Measurements from ENCODE around the gene TAS2R7.

Gene TAS2R7, protein sequence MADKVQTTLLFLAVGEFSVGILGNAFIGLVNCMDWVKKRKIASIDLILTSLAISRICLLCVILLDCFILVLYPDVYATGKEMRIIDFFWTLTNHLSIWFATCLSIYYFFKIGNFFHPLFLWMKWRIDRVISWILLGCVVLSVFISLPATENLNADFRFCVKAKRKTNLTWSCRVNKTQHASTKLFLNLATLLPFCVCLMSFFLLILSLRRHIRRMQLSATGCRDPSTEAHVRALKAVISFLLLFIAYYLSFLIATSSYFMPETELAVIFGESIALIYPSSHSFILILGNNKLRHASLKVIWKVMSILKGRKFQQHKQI

DNA sequence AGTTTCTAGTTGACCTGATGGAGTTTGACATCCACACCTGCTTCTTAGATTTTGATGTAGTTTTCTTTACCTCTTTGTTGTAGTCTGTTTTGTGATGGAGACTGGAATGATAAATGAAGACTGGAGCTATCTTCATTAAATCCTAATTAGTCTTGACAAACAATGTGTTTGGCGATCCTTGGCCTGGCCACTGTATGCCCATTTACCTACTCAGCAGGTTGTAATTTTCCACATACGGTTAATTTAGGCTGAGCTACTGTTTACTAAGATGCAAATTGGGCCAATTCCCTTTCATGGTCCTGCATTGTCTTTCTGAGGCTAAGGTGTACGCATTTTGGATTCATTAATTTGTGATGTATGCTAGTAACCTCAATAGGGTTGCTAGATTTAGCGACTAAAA lies at the start of gene TAS2R7:
TAS2R7 (minus strand) TSS at position 41 of the 400 bp plus-strand sequence. CDS start 57 bp downstream, outside the sequence.
- no peaks in the 10 kb centered on the region for H4K20me1 ChIP-seq (ENCODE audit: insufficient read depth)
- H2AFZ ChIP-seq (ENCODE audit: low read depth) = no peak within 1 kb of the TSS
- no peak within 1 kb of the TSS for H3K9ac ChIP-seq
- H3K4me3 ChIP-seq (IDR thresholded peaks at IDR 0.05; ENCODE audit: insufficient read depth, low read depth, low read length) = no peak within 1 kb of the TSS
- no peaks in the 10 kb centered on the region for H3K27me3 ChIP-seq (ENCODE audit: insufficient read depth, low read depth)
- TF ChIP-seq, protein P1, sequence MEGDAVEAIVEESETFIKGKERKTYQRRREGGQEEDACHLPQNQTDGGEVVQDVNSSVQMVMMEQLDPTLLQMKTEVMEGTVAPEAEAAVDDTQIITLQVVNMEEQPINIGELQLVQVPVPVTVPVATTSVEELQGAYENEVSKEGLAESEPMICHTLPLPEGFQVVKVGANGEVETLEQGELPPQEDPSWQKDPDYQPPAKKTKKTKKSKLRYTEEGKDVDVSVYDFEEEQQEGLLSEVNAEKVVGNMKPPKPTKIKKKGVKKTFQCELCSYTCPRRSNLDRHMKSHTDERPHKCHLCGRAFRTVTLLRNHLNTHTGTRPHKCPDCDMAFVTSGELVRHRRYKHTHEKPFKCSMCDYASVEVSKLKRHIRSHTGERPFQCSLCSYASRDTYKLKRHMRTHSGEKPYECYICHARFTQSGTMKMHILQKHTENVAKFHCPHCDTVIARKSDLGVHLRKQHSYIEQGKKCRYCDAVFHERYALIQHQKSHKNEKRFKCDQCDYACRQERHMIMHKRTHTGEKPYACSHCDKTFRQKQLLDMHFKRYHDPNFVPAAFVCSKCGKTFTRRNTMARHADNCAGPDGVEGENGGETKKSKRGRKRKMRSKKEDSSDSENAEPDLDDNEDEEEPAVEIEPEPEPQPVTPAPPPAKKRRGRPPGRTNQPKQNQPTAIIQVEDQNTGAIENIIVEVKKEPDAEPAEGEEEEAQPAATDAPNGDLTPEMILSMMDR (conservative IDR thresholded peaks at IDR 0.05; ENCODE audit: low read depth, low read length) = no peak
- H3K4me2 ChIP-seq = no peak within 1 kb of the TSS
- H3K79me2 ChIP-seq (ENCODE audit: insufficient read depth, low read depth) = no peaks in the 10 kb centered on the region
- no peak within 1 kb of the TSS for H3K27ac ChIP-seq
- no peaks in the 10 kb centered on the region for H3K36me3 ChIP-seq (ENCODE audit: insufficient read depth)
- no peaks in the 10 kb centered on the region for H3K4me1 ChIP-seq (ENCODE audit: low read depth, poor library complexity, severe bottlenecking)

DNA sequence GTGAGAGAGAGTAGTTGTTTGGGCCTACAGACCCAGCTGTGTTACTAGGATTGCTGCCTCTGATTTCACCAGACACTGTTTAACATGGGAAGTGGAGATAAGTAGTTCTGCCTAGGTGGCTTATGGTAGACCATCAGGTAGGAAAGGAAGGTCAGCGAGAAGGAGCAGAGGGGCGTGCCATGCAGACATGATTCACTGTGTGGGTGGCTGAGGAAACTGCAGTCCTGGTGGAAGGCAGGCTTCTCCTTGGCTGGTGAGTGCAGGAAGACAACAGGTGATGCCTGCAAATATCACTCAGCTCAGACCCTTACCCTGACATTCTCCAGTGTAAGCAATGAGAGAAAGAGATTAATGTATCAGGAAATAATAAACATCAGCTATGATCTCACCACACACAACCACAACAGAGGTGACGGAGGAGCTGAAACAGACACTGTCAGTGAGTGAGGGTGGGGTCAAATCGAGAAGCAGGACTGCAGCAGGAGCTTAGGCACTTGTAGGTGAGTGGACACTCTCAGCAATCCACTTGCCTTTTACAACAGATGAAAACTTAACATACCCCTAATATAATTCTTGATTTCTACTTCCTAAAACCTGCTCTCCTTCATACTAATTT lies 48.9 kb upstream of the TAS2R7 start:
- no peak overlapping the region for H2AFZ ChIP-seq (ENCODE audit: low read depth)
- TF ChIP-seq, protein P1 (conservative IDR thresholded peaks at IDR 0.05; ENCODE audit: low read depth, low read length) = no peak
- H4K20me1 ChIP-seq (ENCODE audit: insufficient read depth) = no peaks in the 10 kb centered on the region
- H3K4me2 ChIP-seq = no peak overlapping the region
- no peaks in the 10 kb centered on the region for H3K79me2 ChIP-seq (ENCODE audit: insufficient read depth, low read depth)
- no peak overlapping the region for H3K9ac ChIP-seq
- H3K4me1 ChIP-seq (ENCODE audit: low read depth, poor library complexity, severe bottlenecking) = no peaks in the 10 kb centered on the region
- H3K4me3 ChIP-seq (IDR thresholded peaks at IDR 0.05; ENCODE audit: insufficient read depth, low read depth, low read length) = no peak overlapping the region
- no peaks in the 10 kb centered on the region for H3K36me3 ChIP-seq (ENCODE audit: insufficient read depth)
- no peaks in the 10 kb centered on the region for H3K27me3 ChIP-seq (ENCODE audit: insufficient read depth, low read depth)
- no peak overlapping the region for H3K27ac ChIP-seq

DNA sequence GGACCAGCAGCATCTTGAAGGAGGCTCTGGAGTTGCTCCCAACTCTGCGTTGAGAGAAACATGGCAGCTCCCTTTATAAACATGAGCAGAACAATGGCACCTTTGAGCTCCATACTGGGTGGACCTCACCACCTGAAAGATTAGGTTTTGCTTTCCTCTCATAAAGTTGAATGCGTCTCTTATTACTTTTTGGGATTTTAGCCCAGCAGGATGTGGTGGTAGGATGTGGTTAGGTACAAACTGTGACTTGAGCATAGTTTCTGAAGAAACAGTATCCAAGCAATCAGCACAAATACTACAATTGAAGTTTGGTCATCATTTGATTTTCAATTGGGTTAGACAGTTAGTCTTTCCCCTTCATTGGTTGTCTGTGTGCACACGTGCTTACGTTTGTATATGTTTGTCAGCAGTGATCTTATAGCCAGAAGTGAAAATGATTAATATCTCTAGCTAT lies 47.0 kb upstream of the TAS2R7 start, which contains the start of gene PRR4:
PRR4 (minus strand) TSS at position 51 of the 454 bp plus-strand sequence; CDS start at position 13, 38 bp downstream.
- Histone ChIP-seq H3K27ac (no peak within 1 kb of the TSS), H3K9ac (no peak within 1 kb of the TSS), H4K20me1 (ENCODE audit: insufficient read depth) (no peaks in the 10 kb centered on the region), H3K36me3 (ENCODE audit: insufficient read depth) (no peaks in the 10 kb centered on the region), H3K79me2 (ENCODE audit: insufficient read depth, low read depth) (no peaks in the 10 kb centered on the region), H2AFZ (ENCODE audit: low read depth) (no peak within 1 kb of the TSS), H3K4me1 (ENCODE audit: low read depth, poor library complexity, severe bottlenecking) (no peaks in the 10 kb centered on the region), H3K4me3 (IDR thresholded peaks at IDR 0.05; ENCODE audit: insufficient read depth, low read depth, low read length) (no peak within 1 kb of the TSS), H3K27me3 (ENCODE audit: insufficient read depth, low read depth) (no peaks in the 10 kb centered on the region), H3K4me2 (no peak within 1 kb of the TSS)
- TF ChIP-seq, protein P1 (conservative IDR thresholded peaks at IDR 0.05; ENCODE audit: low read depth, low read length) = no peak

DNA sequence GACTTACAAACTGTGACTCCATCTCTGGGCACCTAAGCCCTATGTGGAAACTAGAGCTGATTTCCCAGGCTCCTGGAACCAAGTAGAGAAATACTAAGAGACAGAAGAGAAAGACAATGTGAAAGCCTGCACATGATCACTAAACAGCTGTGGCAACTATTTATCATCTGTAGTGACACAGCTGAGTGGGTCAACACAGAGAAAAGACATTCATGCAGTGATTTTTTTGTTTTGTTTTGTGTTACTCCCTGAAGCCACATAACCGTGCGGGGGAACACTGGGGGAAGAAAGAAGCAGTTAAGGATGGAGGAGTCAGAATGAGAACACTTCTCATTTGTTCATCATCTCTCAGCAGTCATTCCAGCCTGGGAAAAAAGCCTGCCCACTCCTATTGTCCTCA lies 45.3 kb upstream of the TAS2R7 start:
- no peaks in the 10 kb centered on the region for H3K4me1 ChIP-seq (ENCODE audit: low read depth, poor library complexity, severe bottlenecking)
- no peak overlapping the region for H3K27ac ChIP-seq
- H4K20me1 ChIP-seq (ENCODE audit: insufficient read depth) = no peaks in the 10 kb centered on the region
- H2AFZ ChIP-seq (ENCODE audit: low read depth) = no peak overlapping the region
- H3K79me2 ChIP-seq (ENCODE audit: insufficient read depth, low read depth) = no peaks in the 10 kb centered on the region
- no peaks in the 10 kb centered on the region for H3K27me3 ChIP-seq (ENCODE audit: insufficient read depth, low read depth)
- no peaks in the 10 kb centered on the region for H3K36me3 ChIP-seq (ENCODE audit: insufficient read depth)
- TF ChIP-seq, protein P1 (conservative IDR thresholded peaks at IDR 0.05; ENCODE audit: low read depth, low read length) = no peak
- no peak overlapping the region for H3K4me2 ChIP-seq
- no peak overlapping the region for H3K9ac ChIP-seq
- H3K4me3 ChIP-seq (IDR thresholded peaks at IDR 0.05; ENCODE audit: insufficient read depth, low read depth, low read length) = no peak overlapping the region

All from KMS-11 (cell line).